ENCODE results near the gene CDK7. TPM values are rescaled to one million over a fixed set of nuclear protein-coding genes. Genes with fewer than 3 reads are reported as not detected.

Gene CDK7
- total RNA-seq, 1 experiment from 2014 or later: 31.8 TPM

DNA sequence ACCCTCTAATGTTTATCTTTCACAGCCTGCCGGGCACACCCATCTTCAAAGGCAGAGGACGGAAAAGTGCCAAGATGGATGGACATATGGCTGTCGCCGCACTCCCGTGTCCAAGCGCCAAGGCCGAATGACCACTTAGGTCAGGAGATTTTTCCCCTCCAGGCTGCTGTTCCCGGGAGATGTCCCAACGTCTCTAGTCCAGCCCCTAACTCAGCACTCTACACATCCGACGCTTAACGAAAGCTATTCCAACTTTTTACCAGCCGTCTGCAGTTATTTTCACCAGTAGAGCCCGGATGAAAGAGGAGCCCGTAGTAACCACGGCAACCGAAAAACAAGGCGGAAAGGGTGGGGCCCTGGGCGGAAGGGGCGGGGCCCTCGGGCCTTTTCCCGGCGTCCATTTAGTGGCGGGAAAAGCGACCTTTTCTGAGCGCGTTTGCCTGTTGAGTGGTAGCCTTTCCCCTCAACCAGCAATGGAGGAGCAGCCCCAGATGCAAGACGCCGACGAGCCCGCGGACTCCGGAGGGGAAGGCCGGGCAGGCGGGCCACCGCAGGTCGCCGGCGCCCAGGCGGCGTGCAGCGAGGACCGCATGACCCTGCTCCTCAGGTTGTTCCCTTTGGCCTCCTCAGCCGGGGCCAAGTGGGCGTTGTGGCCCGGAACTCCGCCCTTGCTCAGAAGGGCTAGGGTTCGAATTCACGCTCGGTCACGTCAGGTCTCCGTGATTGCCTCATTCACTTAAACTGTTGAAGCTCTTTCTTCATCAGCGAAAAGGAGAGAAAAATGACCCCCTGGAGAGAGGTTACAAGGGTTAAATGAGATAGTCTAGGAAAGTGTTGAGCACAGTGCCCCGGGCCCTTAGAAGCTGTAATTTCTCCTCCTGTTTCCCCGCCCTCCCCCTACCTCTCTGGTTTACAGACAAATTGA lies 45.3 kb upstream of the CDK7 start, which contains the start of gene CENPH:
TSS of gene CENPH (plus strand) at position 422 of the 925 bp plus-strand sequence. CDS start at position 474, 52 bp downstream.
- intact Hi-C loops (cut with micrococcal nuclease; ENCODE audit: unreplicated experiment): loop anchor here (10.0 kb wide), 1 partner anchor 45 kb away; the partner anchor contains the start of gene CDK7
- Mint-ChIP-seq H3K9me3 (ENCODE audit: low read depth, unreplicated experiment) (no peaks in the 10 kb centered on the region), H3K36me3 (ENCODE audit: insufficient read depth, unreplicated experiment) (peaks cover 22% of the 10 kb centered on the region), H3K4me3 (ENCODE audit: low read depth, unreplicated experiment) (peak within 1 kb of the TSS; percentile 91), H3K4me1 (ENCODE audit: low read depth, unreplicated experiment) (no peaks in the 10 kb centered on the region), H3K27me3 (ENCODE audit: unreplicated experiment) (no peaks in the 10 kb centered on the region), H3K27ac (ENCODE audit: unreplicated experiment) (peak within 1 kb of the TSS; percentile 97)
- no peak for TF ChIP-seq CTCF (IDR thresholded peaks at IDR 0.05; ENCODE audit: unreplicated experiment)
- CTCF ChIA-PET: interaction anchor here (0.8 kb wide), 1 partner anchor 18 kb away, joined by 3 read pairs; no protein-coding TSS in a partner anchor
- no TSS peak for BruUV-seq (replicated peaks)
- peak; percentile 95 for DNase-seq

GRCh38 chr5:69202497-69202896 lies 32.2 kb upstream of the CDK7 start:
- peaks cover 7% of the 10 kb centered on the region for H3K4me1 Mint-ChIP-seq (ENCODE audit: low read depth, unreplicated experiment)
- no peaks in the 10 kb centered on the region for H3K9me3 Mint-ChIP-seq (ENCODE audit: low read depth, unreplicated experiment)
- no peaks in the 10 kb centered on the region for H3K27me3 Mint-ChIP-seq (ENCODE audit: unreplicated experiment)
- intact Hi-C loops (cut with micrococcal nuclease; ENCODE audit: unreplicated experiment): no loop called here
- CTCF ChIA-PET: interaction anchor here (0.6 kb wide), 1 partner anchor 48 kb away, joined by 4 read pairs; no protein-coding TSS in a partner anchor
- peaks cover 28% of the 10 kb centered on the region for H3K36me3 Mint-ChIP-seq (ENCODE audit: insufficient read depth, unreplicated experiment)
- no peak for TF ChIP-seq CTCF (IDR thresholded peaks at IDR 0.05; ENCODE audit: unreplicated experiment)
- no TSS peak for BruUV-seq (replicated peaks)
- no peak overlapping the region for H3K27ac Mint-ChIP-seq (ENCODE audit: unreplicated experiment)
- no peak for DNase-seq
- H3K4me3 Mint-ChIP-seq (ENCODE audit: low read depth, unreplicated experiment): no peak overlapping the region

DNA sequence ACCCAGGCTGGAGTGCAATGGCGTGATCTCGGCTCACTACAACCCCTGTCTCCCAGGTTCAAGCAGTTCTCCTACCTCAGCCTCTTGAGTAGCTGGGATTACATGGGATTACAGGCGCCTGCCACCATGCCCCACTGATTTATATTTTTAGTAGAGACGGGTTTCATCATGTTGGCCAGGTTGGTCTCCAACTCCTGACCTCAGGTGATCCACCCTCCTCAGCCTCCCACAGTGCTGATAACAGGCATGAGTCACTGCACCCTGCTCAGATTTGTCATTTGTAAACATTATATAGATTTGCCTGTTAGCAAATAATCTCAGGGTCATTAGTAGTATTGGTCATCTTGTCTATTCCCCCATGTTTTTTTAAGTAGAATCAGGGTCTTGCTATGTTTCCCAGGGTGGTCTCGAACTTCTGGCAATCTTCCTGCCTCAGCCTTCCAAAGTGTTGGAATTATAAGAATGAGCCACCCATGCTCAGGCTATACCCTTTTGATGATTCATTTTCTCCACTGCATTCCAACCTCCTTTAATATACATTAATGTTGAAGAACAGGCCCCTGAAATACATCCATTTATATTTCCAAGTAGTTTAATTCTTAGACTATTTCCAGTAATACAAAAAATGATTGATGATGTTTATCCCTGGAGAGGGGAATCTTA lies 28.0 kb upstream of the CDK7 start:
- no peak overlapping the region for H3K4me3 Mint-ChIP-seq (ENCODE audit: low read depth, unreplicated experiment)
- no peak for TF ChIP-seq CTCF (IDR thresholded peaks at IDR 0.05; ENCODE audit: unreplicated experiment)
- BruUV-seq (replicated peaks): no TSS peak
- H3K27me3 Mint-ChIP-seq (ENCODE audit: unreplicated experiment): no peaks in the 10 kb centered on the region
- peak; percentile 34 for DNase-seq
- intact Hi-C loops (cut with micrococcal nuclease; ENCODE audit: unreplicated experiment): no loop called here
- CTCF ChIA-PET: no interaction called here
- peaks cover 7% of the 10 kb centered on the region for H3K4me1 Mint-ChIP-seq (ENCODE audit: low read depth, unreplicated experiment)
- no peaks in the 10 kb centered on the region for H3K9me3 Mint-ChIP-seq (ENCODE audit: low read depth, unreplicated experiment)
- H3K36me3 Mint-ChIP-seq (ENCODE audit: insufficient read depth, unreplicated experiment): peaks cover 20% of the 10 kb centered on the region
- H3K27ac Mint-ChIP-seq (ENCODE audit: unreplicated experiment): peak overlapping the region; percentile 69

DNA sequence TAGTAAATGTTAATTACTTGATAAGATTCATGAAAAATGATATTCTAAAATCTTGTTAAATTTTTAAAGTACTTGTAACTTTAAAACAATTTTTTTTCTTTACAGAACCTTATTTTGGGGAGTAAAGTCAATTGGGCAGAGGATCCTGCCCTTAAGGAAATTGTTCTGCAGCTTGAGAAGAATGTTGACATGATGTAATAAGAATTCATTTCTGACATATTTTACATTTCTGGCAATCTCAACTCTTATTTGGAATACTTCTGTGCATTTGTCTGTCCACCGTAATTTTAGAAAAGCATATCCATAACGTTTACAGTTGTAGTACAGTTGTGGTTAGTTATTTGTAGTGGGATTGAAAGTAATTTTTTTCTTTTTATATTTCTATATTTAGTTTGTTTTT lies 25.1 kb upstream of the CDK7 start:
- no peak for TF ChIP-seq CTCF (IDR thresholded peaks at IDR 0.05; ENCODE audit: unreplicated experiment)
- CTCF ChIA-PET: no interaction called here
- no peaks in the 10 kb centered on the region for H3K27me3 Mint-ChIP-seq (ENCODE audit: unreplicated experiment)
- peaks cover 7% of the 10 kb centered on the region for H3K4me1 Mint-ChIP-seq (ENCODE audit: low read depth, unreplicated experiment)
- no peak overlapping the region for H3K27ac Mint-ChIP-seq (ENCODE audit: unreplicated experiment)
- H3K36me3 Mint-ChIP-seq (ENCODE audit: insufficient read depth, unreplicated experiment): peaks cover 19% of the 10 kb centered on the region
- no peaks in the 10 kb centered on the region for H3K9me3 Mint-ChIP-seq (ENCODE audit: low read depth, unreplicated experiment)
- no TSS peak for BruUV-seq (replicated peaks)
- intact Hi-C loops (cut with micrococcal nuclease; ENCODE audit: unreplicated experiment): no loop called here
- H3K4me3 Mint-ChIP-seq (ENCODE audit: low read depth, unreplicated experiment): no peak overlapping the region
- no peak for DNase-seq

Data from Calu3 (cell line).